Common myeloid progenitor, CD34-positive (primary cell): ENCODE results near the gene DLAT.
A peak's percentile ranks its signal among the peaks of the same experiment; 100 is the strongest.

Source experiments
- CTCF ChIA-PET: fragments of 350-600 bp; sonication (Branson Sonifier 250); formaldehyde crosslinking; loops from one replicate; lab custom pipeline; 2021; ENCODE audit warnings: antibody characterized with exemption; lab: Charles Lee
- POLR2A ChIA-PET: fragments of 350-600 bp; sonication (Branson Sonifier 250); formaldehyde crosslinking; loops from one replicate; lab custom pipeline; 2021; ENCODE audit warnings: antibody characterized with exemption; lab: Charles Lee
- DNase-seq, 3 donors: peaks; one replicate each; pipeline versions ENCODE4 v3.0.0 to v3.0.0-alpha.2; 2013
- H3K27ac ChIP-seq, 2 experiments: 1 replicate in 1 of 2; 2 replicates in 1 of 2; pipeline ENCODE4 v1.7.0; 2013; ENCODE audit warnings: inconsistent platforms in 2 of 2, low read length in 2 of 2, mild to moderate bottlenecking in 2 of 2, low read depth in 1 of 2, moderate library complexity in 1 of 2; ENCODE audit not compliant: severe bottlenecking in 2 of 2, insufficient read depth in 1 of 2, poor library complexity in 1 of 2
- H3K27me3 ChIP-seq, 5 experiments: replicated peaks in 2 of 5; 1 replicate in 3 of 5; 2 replicates in 2 of 5; pipeline versions ENCODE4 v1.6.1 to v1.7.0; 2013; ENCODE audit warnings: low read length in 4 of 5, mild to moderate bottlenecking in 2 of 5, moderate library complexity in 2 of 5, inconsistent platforms in 1 of 5; ENCODE audit not compliant: insufficient read depth in 5 of 5, control insufficient read depth in 4 of 5
- H3K36me3 ChIP-seq, 4 experiments: 1 replicate in 2 of 4; 2 replicates in 2 of 4; pipeline versions ENCODE4 v1.6.1 to v1.7.0; 2013; ENCODE audit warnings: low read length in 3 of 4, control low read depth in 1 of 4, mild to moderate bottlenecking in 1 of 4; ENCODE audit not compliant: control insufficient read depth in 4 of 4, insufficient read depth in 4 of 4
- H3K4me1 ChIP-seq, 4 experiments: 1 replicate in 3 of 4; 2 replicates in 1 of 4; pipeline versions ENCODE4 v1.6.1 to v1.7.1; 2013; ENCODE audit warnings: low read length in 3 of 4, mild to moderate bottlenecking in 3 of 4, control low read depth in 1 of 4, inconsistent platforms in 1 of 4, moderate library complexity in 1 of 4; ENCODE audit not compliant: control insufficient read depth in 4 of 4, insufficient read depth in 4 of 4; ENCODE audit errors: control extremely low read depth in 1 of 4
- H3K4me3 ChIP-seq, 7 experiments: 1 replicate in 4 of 7; 2 replicates in 3 of 7; pipeline versions ENCODE4 v1.5.1 to v1.7.0; 2013; ENCODE audit warnings: mild to moderate bottlenecking in 7 of 7, low read length in 6 of 7, moderate library complexity in 6 of 7, inconsistent platforms in 2 of 7, low read depth in 2 of 7, control low read depth in 1 of 7; ENCODE audit not compliant: insufficient read depth in 4 of 7, control insufficient read depth in 1 of 7; ENCODE audit errors: extremely low read depth in 1 of 7
- H3K9me3 ChIP-seq, 5 experiments: 1 replicate in 4 of 5; 2 replicates in 1 of 5; pipeline versions ENCODE4 v1.6.1 to v1.7.1; 2013; ENCODE audit warnings: low read length in 4 of 5, mild to moderate bottlenecking in 2 of 5, inconsistent platforms in 1 of 5, low read depth in 1 of 5, moderate library complexity in 1 of 5; ENCODE audit not compliant: control insufficient read depth in 4 of 5, insufficient read depth in 2 of 5; ENCODE audit errors: control extremely low read depth in 1 of 5
- WGBS: methylation state at CpG from one replicate; pipeline ENCODE4 v1.1.5; 2013; ENCODE audit not compliant: insufficient coverage; 5-methylcytosine and 5-hydroxymethylcytosine counted together

The DLAT gene

GRCh38 chr11:112016765-112017376 is 8.3 kb upstream of the DLAT start:
- H3K4me3 ChIP-seq = no peak overlapping the region
- no peaks in the 10 kb centered on the region for H3K27me3 ChIP-seq
- H3K9me3 ChIP-seq = no peaks in the 10 kb centered on the region
- 100% methylated on average over 1 of the region's 1 CpG for WGBS
- no peaks in the 10 kb centered on the region for H3K4me1 ChIP-seq
- ChIA-PET CTCF (interaction anchor here (1.1 to 1.2 kb wide), 2 partner anchors 11 to 12 kb away, joined by 3 to 5 read pairs; no protein-coding TSS in a partner anchor), POLR2A (no interaction called here)
- H3K27ac ChIP-seq = no peak overlapping the region
- DNase-seq = no peak
- peaks cover 0 to 3% (median under 1%) of the 10 kb centered on the region in 4 experiments for H3K36me3 ChIP-seq

GRCh38 chr11:112017538-112017937 is 7.7 kb upstream of the DLAT start:
- H3K4me3 ChIP-seq = no peak overlapping the region
- no peak for DNase-seq
- H3K4me1 ChIP-seq = no peaks in the 10 kb centered on the region
- POLR2A ChIA-PET = no interaction called here
- no peak overlapping the region for H3K27ac ChIP-seq
- peaks cover 0 to 3% (median under 1%) of the 10 kb centered on the region in 4 experiments for H3K36me3 ChIP-seq
- H3K27me3 ChIP-seq = no peaks in the 10 kb centered on the region
- CTCF ChIA-PET = interaction anchor here (1.2 kb wide), 1 partner anchor 13 kb away, joined by 5 read pairs; no protein-coding TSS in a partner anchor
- no peaks in the 10 kb centered on the region for H3K9me3 ChIP-seq
- 100% methylated on average over 1 of the region's 4 CpGs for WGBS

GRCh38 chr11:112019066-112019465 is 6.1 kb upstream of the DLAT start:
- ChIA-PET POLR2A (no interaction called here), CTCF (interaction anchor here (1.3 kb wide), 1 partner anchor 16 kb away, joined by 4 read pairs; no protein-coding TSS in a partner anchor)
- H3K36me3 ChIP-seq = peaks cover 0 to 3% (median under 1%) of the 10 kb centered on the region in 4 experiments
- DNase-seq = no peak
- no peaks in the 10 kb centered on the region for H3K27me3 ChIP-seq
- no peak overlapping the region for H3K4me3 ChIP-seq
- peaks cover 0 to 10% (median 5%) of the 10 kb centered on the region in 4 experiments for H3K4me1 ChIP-seq
- WGBS = 100% methylated on average over 5 of the region's 5 CpGs
- H3K9me3 ChIP-seq = no peaks in the 10 kb centered on the region
- H3K27ac ChIP-seq = no peak overlapping the region

GRCh38 chr11:112023104-112023503 is 2.1 kb upstream of the DLAT start:
- H3K36me3 ChIP-seq = peaks cover 0 to 3% (median under 1%) of the 10 kb centered on the region in 4 experiments
- no peak overlapping the region for H3K27ac ChIP-seq
- no peaks in the 10 kb centered on the region for H3K27me3 ChIP-seq
- no peak overlapping the region for H3K4me3 ChIP-seq
- 88% methylated on average over 3 of the region's 3 CpGs for WGBS
- CTCF ChIA-PET = interaction anchor here (0.7 to 1.7 kb wide), 4 partner anchors 21 to 89 kb away, joined by 3 to 4 read pairs (median 4); no protein-coding TSS in a partner anchor
- peak in 2 of 3 donors; percentile 18 to 22 for DNase-seq
- H3K4me1 ChIP-seq = peaks cover 4 to 22% (median 16%) of the 10 kb centered on the region in 4 experiments
- POLR2A ChIA-PET = no interaction called here
- H3K9me3 ChIP-seq = no peaks in the 10 kb centered on the region

GRCh38 chr11:112024178-112024772 is 933 bp upstream of the DLAT start:
- peak overlapping the region; percentile 84 to 99 (median 95) for H3K4me3 ChIP-seq
- 8% methylated on average over 6 of the region's 10 CpGs for WGBS
- no peaks in the 10 kb centered on the region for H3K27me3 ChIP-seq
- H3K9me3 ChIP-seq = no peaks in the 10 kb centered on the region
- DNase-seq = peak; percentile 40 to 76 (median 64)
- peaks cover 0 to 13% (median 8%) of the 10 kb centered on the region in 4 experiments for H3K36me3 ChIP-seq
- CTCF ChIA-PET = no interaction called here
- H3K4me1 ChIP-seq = peaks cover 4 to 22% (median 16%) of the 10 kb centered on the region in 4 experiments
- H3K27ac ChIP-seq = peak overlapping the region; percentile 40 to 86
- POLR2A ChIA-PET = no interaction called here

GRCh38 chr11:112025707-112026106 is 499 bp downstream of the DLAT start:
- Histone ChIP-seq H3K9me3 (no peaks in the 10 kb centered on the region), H3K36me3 (peaks cover 2 to 26% (median 20%) of the 10 kb centered on the region in 4 experiments), H3K4me3 (peak overlapping the region; percentile 84 to 99 (median 95)), H3K27me3 (no peaks in the 10 kb centered on the region), H3K27ac (peak overlapping the region; percentile 37 to 86), H3K4me1 (peaks cover 4 to 22% (median 16%) of the 10 kb centered on the region in 4 experiments)
- ChIA-PET CTCF (interaction anchor here (0.6 kb wide), 1 partner anchor 38 kb away, joined by 3 read pairs; no protein-coding TSS in a partner anchor), POLR2A (no interaction called here)
- 0% methylated on average over 8 of the region's 8 CpGs for WGBS
- DNase-seq = peak in 1 of 3 donors; percentile 18
